GM23338 (cell line): ENCODE data around the gene CNPY1. TPM values are rescaled to one million over a fixed set of nuclear protein-coding genes. Genes with fewer than 3 reads are reported as not detected.

Source experiments
- ATAC-seq: fragments of 200-7000 bp; cut with Tn5 transposase; 3 replicates; pipeline ENCODE4 v1.9.1; 2020
- DNase-seq: peaks from one replicate; pipeline ENCODE4 v3.0.0-alpha.2; 2015; ENCODE audit warnings: low spot score
- H2AFZ ChIP-seq: fragments of 200-600 bp; sonication (generic); 2 replicates; pipeline ENCODE4 v1.8.0; 2016; ENCODE audit warnings: antibody characterized with exemption, mild to moderate bottlenecking, moderate library complexity
- H3F3A ChIP-seq: fragments of 200-600 bp; sonication (generic); replicated peaks from 2 replicates; pipeline ENCODE4 v1.8.0; 2017; ENCODE audit warnings: antibody characterized with exemption, mixed run types, low read depth
- H3K27ac ChIP-seq: fragments of 200-600 bp; sonication (generic); 2 replicates; pipeline ENCODE4 v1.6.1; 2016; ENCODE audit warnings: low read depth
- H3K27me3 ChIP-seq: fragments of 200-600 bp; sonication (generic); 2 replicates; pipeline ENCODE4 v1.8.0; 2016; ENCODE audit warnings: mild to moderate bottlenecking, mixed run types, moderate library complexity; ENCODE audit not compliant: insufficient read depth
- H3K36me3 ChIP-seq: fragments of 200-600 bp; sonication (generic); 2 replicates; pipeline ENCODE4 v1.8.0; 2016; ENCODE audit warnings: mild to moderate bottlenecking; ENCODE audit not compliant: insufficient read depth
- H3K4me1 ChIP-seq: fragments of 200-600 bp; sonication (generic); 2 replicates; pipeline ENCODE4 v1.8.0; 2016; ENCODE audit warnings: mild to moderate bottlenecking, moderate library complexity; ENCODE audit not compliant: insufficient read depth
- H3K4me2 ChIP-seq: fragments of 200-600 bp; sonication (generic); 2 replicates; pipeline ENCODE4 v1.7.1; 2017; ENCODE audit warnings: mixed run types
- H3K4me3 ChIP-seq: fragments of 200-600 bp; sonication (generic); 2 replicates; pipeline ENCODE4 v1.6.1; 2016; ENCODE audit warnings: mixed run types
- H3K79me2 ChIP-seq: fragments of 200-600 bp; sonication (generic); replicated peaks from 2 replicates; pipeline ENCODE4 v1.8.0; 2017; ENCODE audit warnings: mild to moderate bottlenecking; ENCODE audit not compliant: insufficient read depth
- H3K9me2 ChIP-seq: fragments of 200-600 bp; sonication (generic); 2 replicates; pipeline ENCODE4 v1.8.0; 2017; ENCODE audit not compliant: insufficient read depth
- H4K20me1 ChIP-seq: fragments of 200-600 bp; sonication (generic); replicated peaks from 2 replicates; pipeline ENCODE4 v1.8.0; 2017; ENCODE audit warnings: mild to moderate bottlenecking; ENCODE audit not compliant: insufficient read depth
- H3K27ac Mint-ChIP-seq: 2 replicates; pipeline ENCODE4 v1.8.0; 2020; ENCODE audit warnings: inconsistent platforms, mild to moderate bottlenecking, moderate library complexity, mixed read lengths
- H3K27me3 Mint-ChIP-seq: 3 replicates; pipeline ENCODE4 v1.8.0; 2022; ENCODE audit warnings: low read depth, mild to moderate bottlenecking, moderate library complexity, mixed read lengths, inconsistent platforms; ENCODE audit not compliant: insufficient read depth, poor library complexity
- H3K36me3 Mint-ChIP-seq: 3 replicates; pipeline ENCODE4 v1.8.0; 2021; ENCODE audit warnings: low read depth, mild to moderate bottlenecking, inconsistent platforms, moderate library complexity, mixed read lengths
- H3K4me1 Mint-ChIP-seq: 3 replicates; pipeline ENCODE4 v1.8.0; 2020; ENCODE audit warnings: mild to moderate bottlenecking, inconsistent platforms, mixed read lengths
- H3K4me3 Mint-ChIP-seq: 3 replicates; pipeline ENCODE4 v1.8.0; 2021; ENCODE audit warnings: moderate library complexity, mild to moderate bottlenecking, inconsistent platforms, mixed read lengths
- H3K9me3 Mint-ChIP-seq: 3 replicates; pipeline ENCODE4 v1.8.0; 2020; ENCODE audit warnings: moderate library complexity, mild to moderate bottlenecking, inconsistent platforms, mixed read lengths
- CREB1 ChIP-seq: fragments of 250-450 bp; sonication (Bioruptor Pico); IDR thresholded peaks from 2 replicates; pipeline ENCODE4 v1.5.0; 2020; ENCODE audit warnings: low read depth, mild to moderate bottlenecking, moderate library complexity
- ETS1 ChIP-seq: IDR thresholded peaks from 2 replicates; pipeline ENCODE4 v1.6.1; 2016; ENCODE audit warnings: antibody characterized with exemption
- EZH2 ChIP-seq: fragments of 200-600 bp; sonication (generic); IDR thresholded peaks from one replicate; pipeline ENCODE4 v1.8.0; 2017; ENCODE audit warnings: antibody characterized with exemption, mild to moderate bottlenecking, low read depth; ENCODE audit not compliant: unreplicated experiment
- EZH2phosphoT487 ChIP-seq: fragments of 200-600 bp; sonication (generic); IDR thresholded peaks from one replicate; pipeline ENCODE4 v1.8.1; 2018; ENCODE audit warnings: antibody characterized with exemption; ENCODE audit not compliant: unreplicated experiment
- JUNB ChIP-seq: IDR thresholded peaks from one replicate; pipeline ENCODE4 v1.6.1; 2016; ENCODE audit warnings: antibody characterized with exemption; ENCODE audit not compliant: unreplicated experiment
- NANOG ChIP-seq: IDR thresholded peaks from 2 replicates; pipeline ENCODE4 v1.6.1; 2016; ENCODE audit warnings: antibody characterized with exemption, borderline replicate concordance
- POLR2AphosphoS5 ChIP-seq: IDR thresholded peaks from 2 replicates; pipeline ENCODE4 v1.6.1; 2016; ENCODE audit warnings: antibody characterized with exemption, low read depth
- STAT1 ChIP-seq: IDR thresholded peaks from one replicate; pipeline ENCODE4 v1.6.1; 2016; ENCODE audit warnings: antibody characterized with exemption; ENCODE audit not compliant: unreplicated experiment
- ZNF114 ChIP-seq: fragments of 250-450 bp; sonication (Bioruptor Pico); IDR thresholded peaks from 2 replicates; pipeline ENCODE4 v1.5.0; 2020; ENCODE audit warnings: mild to moderate bottlenecking, moderate library complexity
- ZNF331 ChIP-seq: fragments of 250-450 bp; sonication (Bioruptor Pico); IDR thresholded peaks from 2 replicates; pipeline ENCODE4 v1.5.0; 2020; ENCODE audit warnings: low read depth, mild to moderate bottlenecking, moderate library complexity
- polyA plus RNA-seq: library from polyadenylated mRNA; unstranded; fragments of >200 nt; fragmentation: Nextera tagmentation; extraction: Ambion mirVana; gene quantifications from 2 replicates; pipeline ENCODE4 v1.2.1, GENCODE V29; 2016
- total RNA-seq: library from RNA; depleted of rRNA; stranded (reverse); fragments of >200 nt; shearing (Covaris generic); gene quantifications from 2 replicates; pipeline ENCODE4 v1.2.3, GENCODE V29; 2014
- TF ChIP-seq, protein P1 (sequence below), 2 experiments: fragments of 200-600 bp in 1 of 2; sonication (generic) in 1 of 2; conservative IDR thresholded peaks; 2 replicates each; pipeline versions ENCODE4 v1.5.1 to v1.6.1; 2016 to 2017; ENCODE audit warnings: antibody characterized with exemption in 2 of 2, low read depth in 2 of 2, mild to moderate bottlenecking in 2 of 2, moderate library complexity in 1 of 2
- TF ChIP-seq, protein P2 (sequence below): IDR thresholded peaks from one replicate; pipeline ENCODE4 v1.6.1; 2018; ENCODE audit warnings: antibody characterized with exemption; ENCODE audit not compliant: unreplicated experiment
- TF ChIP-seq, protein P3 (sequence below): fragments of 250-450 bp; sonication (Bioruptor Pico); IDR thresholded peaks from 2 replicates; pipeline ENCODE4 v1.5.0; 2020; ENCODE audit warnings: mild to moderate bottlenecking, moderate library complexity

CNPY1 gene
- total and polyA plus RNA-seq, 2 experiments from 2014 or later, result not detected

GRCh38 chr7:155555116-155555695, 8.8 kb upstream of the CNPY1 start:
- H4K20me1 ChIP-seq, result no peaks in the 10 kb centered on the region
- H3K79me2 ChIP-seq, result no peaks in the 10 kb centered on the region
- H3K36me3 Mint-ChIP-seq, result no peaks in the 10 kb centered on the region
- H3K27me3 Mint-ChIP-seq, result peaks cover 2% of the 10 kb centered on the region
- H3K4me1 ChIP-seq, result no peaks in the 10 kb centered on the region
- no peaks in the 10 kb centered on the region for H3K9me2 ChIP-seq
- H3K4me3 ChIP-seq, result no peak overlapping the region
- H3K9me3 Mint-ChIP-seq, result no peaks in the 10 kb centered on the region
- H3K4me2 ChIP-seq, result no peak overlapping the region
- no peak; the same call in 2 of the 3 replicates for ATAC-seq
- no peaks in the 10 kb centered on the region for H3K27me3 ChIP-seq
- no peak for DNase-seq
- H3K27ac ChIP-seq, result no peak overlapping the region
- H2AFZ ChIP-seq, result no peak overlapping the region
- H3K27ac Mint-ChIP-seq, result no peak overlapping the region
- TF ChIP-seq, protein P1, sequence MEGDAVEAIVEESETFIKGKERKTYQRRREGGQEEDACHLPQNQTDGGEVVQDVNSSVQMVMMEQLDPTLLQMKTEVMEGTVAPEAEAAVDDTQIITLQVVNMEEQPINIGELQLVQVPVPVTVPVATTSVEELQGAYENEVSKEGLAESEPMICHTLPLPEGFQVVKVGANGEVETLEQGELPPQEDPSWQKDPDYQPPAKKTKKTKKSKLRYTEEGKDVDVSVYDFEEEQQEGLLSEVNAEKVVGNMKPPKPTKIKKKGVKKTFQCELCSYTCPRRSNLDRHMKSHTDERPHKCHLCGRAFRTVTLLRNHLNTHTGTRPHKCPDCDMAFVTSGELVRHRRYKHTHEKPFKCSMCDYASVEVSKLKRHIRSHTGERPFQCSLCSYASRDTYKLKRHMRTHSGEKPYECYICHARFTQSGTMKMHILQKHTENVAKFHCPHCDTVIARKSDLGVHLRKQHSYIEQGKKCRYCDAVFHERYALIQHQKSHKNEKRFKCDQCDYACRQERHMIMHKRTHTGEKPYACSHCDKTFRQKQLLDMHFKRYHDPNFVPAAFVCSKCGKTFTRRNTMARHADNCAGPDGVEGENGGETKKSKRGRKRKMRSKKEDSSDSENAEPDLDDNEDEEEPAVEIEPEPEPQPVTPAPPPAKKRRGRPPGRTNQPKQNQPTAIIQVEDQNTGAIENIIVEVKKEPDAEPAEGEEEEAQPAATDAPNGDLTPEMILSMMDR (conservative IDR thresholded peaks at IDR 0.05; ENCODE audit: low read depth in 2 of 2), result no peak
- TF ChIP-seq, protein P2, sequence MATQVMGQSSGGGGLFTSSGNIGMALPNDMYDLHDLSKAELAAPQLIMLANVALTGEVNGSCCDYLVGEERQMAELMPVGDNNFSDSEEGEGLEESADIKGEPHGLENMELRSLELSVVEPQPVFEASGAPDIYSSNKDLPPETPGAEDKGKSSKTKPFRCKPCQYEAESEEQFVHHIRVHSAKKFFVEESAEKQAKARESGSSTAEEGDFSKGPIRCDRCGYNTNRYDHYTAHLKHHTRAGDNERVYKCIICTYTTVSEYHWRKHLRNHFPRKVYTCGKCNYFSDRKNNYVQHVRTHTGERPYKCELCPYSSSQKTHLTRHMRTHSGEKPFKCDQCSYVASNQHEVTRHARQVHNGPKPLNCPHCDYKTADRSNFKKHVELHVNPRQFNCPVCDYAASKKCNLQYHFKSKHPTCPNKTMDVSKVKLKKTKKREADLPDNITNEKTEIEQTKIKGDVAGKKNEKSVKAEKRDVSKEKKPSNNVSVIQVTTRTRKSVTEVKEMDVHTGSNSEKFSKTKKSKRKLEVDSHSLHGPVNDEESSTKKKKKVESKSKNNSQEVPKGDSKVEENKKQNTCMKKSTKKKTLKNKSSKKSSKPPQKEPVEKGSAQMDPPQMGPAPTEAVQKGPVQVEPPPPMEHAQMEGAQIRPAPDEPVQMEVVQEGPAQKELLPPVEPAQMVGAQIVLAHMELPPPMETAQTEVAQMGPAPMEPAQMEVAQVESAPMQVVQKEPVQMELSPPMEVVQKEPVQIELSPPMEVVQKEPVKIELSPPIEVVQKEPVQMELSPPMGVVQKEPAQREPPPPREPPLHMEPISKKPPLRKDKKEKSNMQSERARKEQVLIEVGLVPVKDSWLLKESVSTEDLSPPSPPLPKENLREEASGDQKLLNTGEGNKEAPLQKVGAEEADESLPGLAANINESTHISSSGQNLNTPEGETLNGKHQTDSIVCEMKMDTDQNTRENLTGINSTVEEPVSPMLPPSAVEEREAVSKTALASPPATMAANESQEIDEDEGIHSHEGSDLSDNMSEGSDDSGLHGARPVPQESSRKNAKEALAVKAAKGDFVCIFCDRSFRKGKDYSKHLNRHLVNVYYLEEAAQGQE, result no peak
- TF ChIP-seq EZH2 (no peak), NANOG (no peak), CREB1 (CRISPR knock-in tag) (no peak), EZH2phosphoT487 (no peak), STAT1 (no peak), POLR2AphosphoS5 (no peak), ZNF114 (CRISPR knock-in tag) (no peak), ETS1 (no peak), JUNB (no peak), ZNF331 (CRISPR knock-in tag) (no peak)
- TF ChIP-seq, protein P3, sequence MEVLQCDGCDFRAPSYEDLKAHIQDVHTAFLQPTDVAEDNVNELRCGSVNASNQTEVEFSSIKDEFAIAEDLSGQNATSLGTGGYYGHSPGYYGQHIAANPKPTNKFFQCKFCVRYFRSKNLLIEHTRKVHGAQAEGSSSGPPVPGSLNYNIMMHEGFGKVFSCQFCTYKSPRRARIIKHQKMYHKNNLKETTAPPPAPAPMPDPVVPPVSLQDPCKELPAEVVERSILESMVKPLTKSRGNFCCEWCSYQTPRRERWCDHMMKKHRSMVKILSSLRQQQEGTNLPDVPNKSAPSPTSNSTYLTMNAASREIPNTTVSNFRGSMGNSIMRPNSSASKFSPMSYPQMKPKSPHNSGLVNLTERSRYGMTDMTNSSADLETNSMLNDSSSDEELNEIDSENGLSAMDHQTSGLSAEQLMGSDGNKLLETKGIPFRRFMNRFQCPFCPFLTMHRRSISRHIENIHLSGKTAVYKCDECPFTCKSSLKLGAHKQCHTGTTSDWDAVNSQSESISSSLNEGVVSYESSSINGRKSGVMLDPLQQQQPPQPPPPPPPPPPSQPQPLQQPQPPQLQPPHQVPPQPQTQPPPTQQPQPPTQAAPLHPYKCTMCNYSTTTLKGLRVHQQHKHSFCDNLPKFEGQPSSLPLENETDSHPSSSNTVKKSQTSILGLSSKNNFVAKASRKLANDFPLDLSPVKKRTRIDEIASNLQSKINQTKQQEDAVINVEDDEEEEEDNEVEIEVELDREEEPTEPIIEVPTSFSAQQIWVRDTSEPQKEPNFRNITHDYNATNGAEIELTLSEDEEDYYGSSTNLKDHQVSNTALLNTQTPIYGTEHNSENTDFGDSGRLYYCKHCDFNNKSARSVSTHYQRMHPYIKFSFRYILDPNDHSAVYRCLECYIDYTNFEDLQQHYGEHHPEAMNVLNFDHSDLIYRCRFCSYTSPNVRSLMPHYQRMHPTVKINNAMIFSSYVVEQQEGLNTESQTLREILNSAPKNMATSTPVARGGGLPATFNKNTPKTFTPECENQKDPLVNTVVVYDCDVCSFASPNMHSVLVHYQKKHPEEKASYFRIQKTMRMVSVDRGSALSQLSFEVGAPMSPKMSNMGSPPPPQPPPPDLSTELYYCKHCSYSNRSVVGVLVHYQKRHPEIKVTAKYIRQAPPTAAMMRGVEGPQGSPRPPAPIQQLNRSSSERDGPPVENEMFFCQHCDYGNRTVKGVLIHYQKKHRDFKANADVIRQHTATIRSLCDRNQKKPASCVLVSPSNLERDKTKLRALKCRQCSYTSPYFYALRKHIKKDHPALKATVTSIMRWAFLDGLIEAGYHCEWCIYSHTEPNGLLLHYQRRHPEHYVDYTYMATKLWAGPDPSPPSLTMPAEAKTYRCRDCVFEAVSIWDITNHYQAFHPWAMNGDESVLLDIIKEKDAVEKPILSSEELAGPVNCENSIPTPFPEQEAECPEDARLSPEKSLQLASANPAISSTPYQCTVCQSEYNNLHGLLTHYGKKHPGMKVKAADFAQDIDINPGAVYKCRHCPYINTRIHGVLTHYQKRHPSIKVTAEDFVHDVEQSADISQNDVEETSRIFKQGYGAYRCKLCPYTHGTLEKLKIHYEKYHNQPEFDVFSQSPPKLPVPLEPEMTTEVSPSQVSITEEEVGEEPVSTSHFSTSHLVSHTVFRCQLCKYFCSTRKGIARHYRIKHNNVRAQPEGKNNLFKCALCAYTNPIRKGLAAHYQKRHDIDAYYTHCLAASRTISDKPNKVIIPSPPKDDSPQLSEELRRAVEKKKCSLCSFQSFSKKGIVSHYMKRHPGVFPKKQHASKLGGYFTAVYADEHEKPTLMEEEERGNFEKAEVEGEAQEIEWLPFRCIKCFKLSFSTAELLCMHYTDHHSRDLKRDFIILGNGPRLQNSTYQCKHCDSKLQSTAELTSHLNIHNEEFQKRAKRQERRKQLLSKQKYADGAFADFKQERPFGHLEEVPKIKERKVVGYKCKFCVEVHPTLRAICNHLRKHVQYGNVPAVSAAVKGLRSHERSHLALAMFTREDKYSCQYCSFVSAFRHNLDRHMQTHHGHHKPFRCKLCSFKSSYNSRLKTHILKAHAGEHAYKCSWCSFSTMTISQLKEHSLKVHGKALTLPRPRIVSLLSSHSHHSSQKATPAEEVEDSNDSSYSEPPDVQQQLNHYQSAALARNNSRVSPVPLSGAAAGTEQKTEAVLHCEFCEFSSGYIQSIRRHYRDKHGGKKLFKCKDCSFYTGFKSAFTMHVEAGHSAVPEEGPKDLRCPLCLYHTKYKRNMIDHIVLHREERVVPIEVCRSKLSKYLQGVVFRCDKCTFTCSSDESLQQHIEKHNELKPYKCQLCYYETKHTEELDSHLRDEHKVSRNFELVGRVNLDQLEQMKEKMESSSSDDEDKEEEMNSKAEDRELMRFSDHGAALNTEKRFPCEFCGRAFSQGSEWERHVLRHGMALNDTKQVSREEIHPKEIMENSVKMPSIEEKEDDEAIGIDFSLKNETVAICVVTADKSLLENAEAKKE (CRISPR knock-in tag), result no peak
- H3K4me3 Mint-ChIP-seq, result no peak overlapping the region
- no peaks in the 10 kb centered on the region for H3F3A ChIP-seq
- H3K36me3 ChIP-seq, result no peaks in the 10 kb centered on the region
- no peaks in the 10 kb centered on the region; the same call in 2 of the 3 replicates for H3K4me1 Mint-ChIP-seq
